ENCODE results near the gene AHI1.

- TF ChIP-seq CTCF (conservative IDR thresholded peaks at IDR 0.05 in 1 of 2, IDR thresholded peaks at IDR 0.05 in 1 of 2; ENCODE audit: low read depth in 1 of 2, low read length in 2 of 2) = no peak
- no peak for TF ChIP-seq EZH2 (IDR thresholded peaks at IDR 0.05; ENCODE audit: low read length, missing control alignments)
Observed at GRCh38 chr6:135260612-135261011, 236.9 kb downstream of the AHI1 start.
